HS-5 (cell line): ENCODE measurements around the gene C2orf76.
A peak's percentile ranks its signal among the peaks of the same experiment; 100 is the strongest.
"Not testable (repeated sequence)": the region's sequence is repeated elsewhere in the genome, so short reads cannot be mapped to it uniquely, and the experiment has no call there.

Experiments
- DNase-seq: peaks from one replicate; pipeline ENCODE4 v3.0.0-alpha.2; 2012; ENCODE audit warnings: low read depth

Gene C2orf76

GRCh38 chr2:119293900-119294299 is 72.7 kb downstream of the C2orf76 start:
- DNase-seq: no peak

DNA sequence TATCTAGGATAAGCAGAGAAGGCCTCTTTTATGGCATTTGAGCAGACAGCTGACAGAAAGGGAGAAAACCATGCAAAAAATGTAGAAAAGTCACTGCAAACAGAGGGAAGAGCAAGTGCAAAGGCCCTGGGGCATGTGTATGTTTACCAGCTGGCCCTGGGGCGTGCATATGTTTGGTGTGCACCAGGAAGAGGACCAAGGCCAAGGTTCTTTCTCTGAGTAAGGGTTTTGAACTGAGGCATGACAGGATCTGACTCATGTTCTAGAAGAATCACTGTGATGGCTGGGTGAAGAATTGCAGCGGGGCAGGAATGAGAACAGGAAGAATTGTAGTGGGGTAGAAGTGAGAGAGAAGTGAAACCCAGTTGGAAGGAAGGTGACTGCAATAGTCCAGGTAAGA is 73.4 kb downstream of the C2orf76 start:
- no peak for DNase-seq

GRCh38 chr2:119292226-119292625 is 74.4 kb downstream of the C2orf76 start:
- no peak for DNase-seq

- DNase-seq: no peak
These were observed 75.0 kb downstream of the C2orf76 start for GRCh38 chr2:119291588-119292167.

DNA sequence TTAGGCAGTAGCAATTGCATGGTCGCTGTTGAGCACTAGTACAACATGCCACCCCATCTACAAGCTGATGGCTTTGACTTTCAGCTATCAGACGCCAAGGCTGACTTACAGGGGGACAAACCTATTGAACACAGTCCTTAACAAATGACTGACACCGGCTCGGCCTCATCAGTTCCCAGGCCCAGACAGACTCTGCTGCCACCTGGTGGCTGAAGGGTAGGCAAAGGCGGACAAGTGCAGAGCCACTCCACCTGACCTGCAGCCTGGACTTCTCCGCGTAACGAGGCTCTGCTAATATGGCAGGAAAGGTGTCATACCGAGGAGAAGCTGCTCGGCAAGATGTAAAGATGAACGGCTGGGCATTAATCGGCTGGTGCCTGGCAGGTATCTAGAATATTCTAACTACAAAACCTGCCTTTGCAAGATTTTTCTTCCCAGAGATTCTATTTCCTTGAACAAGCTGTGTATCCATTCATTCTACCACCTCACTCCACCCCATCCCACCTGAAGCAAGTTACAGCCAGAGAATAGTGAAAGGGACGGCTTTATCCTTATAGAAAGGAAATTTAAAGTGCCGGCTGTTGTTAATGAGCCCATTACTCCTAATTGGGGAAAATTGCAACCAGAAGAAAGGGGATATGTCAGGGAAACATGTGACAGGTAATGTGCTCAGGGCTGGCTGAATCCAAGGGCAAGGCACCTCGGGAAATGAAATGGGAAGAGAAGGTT is 75.6 kb downstream of the C2orf76 start:
- DNase-seq: peak; percentile 13

DNA sequence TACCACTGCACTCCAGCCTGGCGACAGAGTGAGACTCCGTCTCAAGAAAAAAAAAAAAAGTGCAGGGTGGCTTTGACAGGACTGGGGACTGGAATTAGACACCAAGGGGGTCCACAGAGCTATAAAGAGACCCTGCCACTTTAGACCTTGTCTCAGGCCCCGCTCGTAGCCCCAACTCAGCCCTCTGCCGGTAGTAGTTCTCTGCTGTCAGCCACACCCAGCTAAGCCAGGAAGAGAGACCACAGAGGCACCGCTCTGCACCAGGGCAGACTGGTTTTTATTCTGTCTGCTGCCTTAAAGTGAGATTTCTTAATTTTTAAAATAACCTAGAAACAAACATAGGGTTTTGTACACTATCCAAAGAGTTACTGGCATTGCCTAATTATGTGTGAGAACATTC is 77.0 kb downstream of the C2orf76 start:
- no peak for DNase-seq

- no peak for DNase-seq
These were observed 77.5 kb downstream of the C2orf76 start for GRCh38 chr2:119289093-119289492.

GRCh38 chr2:119288576-119288975 is 78.1 kb downstream of the C2orf76 start:
- DNase-seq: no peak

DNA sequence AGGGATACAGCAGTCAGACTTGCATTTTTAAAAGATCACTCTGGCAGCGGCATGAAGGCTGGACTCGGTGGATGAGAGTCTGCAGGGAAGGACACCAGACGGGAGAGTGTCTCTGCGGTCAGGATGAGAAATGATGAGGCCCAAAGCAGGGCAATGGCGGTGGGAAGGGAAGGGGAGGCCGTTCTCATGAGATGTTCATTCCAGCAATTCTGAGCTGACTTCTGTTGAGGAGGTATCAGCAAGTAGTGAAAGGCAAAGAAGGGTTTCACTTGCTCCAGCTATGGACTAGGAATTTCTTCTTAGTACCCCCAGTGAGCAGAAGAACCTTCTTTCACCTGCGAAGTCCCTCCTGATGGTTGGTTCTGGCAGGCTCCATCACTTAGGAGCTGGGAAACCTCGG is 80.0 kb downstream of the C2orf76 start:
- DNase-seq: no peak

- peak; percentile 91 for DNase-seq
These were observed 82.7 kb downstream of the C2orf76 start for GRCh38 chr2:119283873-119284331.

- no peak for DNase-seq
These were observed 83.6 kb downstream of the C2orf76 start for GRCh38 chr2:119282996-119283511.

DNA sequence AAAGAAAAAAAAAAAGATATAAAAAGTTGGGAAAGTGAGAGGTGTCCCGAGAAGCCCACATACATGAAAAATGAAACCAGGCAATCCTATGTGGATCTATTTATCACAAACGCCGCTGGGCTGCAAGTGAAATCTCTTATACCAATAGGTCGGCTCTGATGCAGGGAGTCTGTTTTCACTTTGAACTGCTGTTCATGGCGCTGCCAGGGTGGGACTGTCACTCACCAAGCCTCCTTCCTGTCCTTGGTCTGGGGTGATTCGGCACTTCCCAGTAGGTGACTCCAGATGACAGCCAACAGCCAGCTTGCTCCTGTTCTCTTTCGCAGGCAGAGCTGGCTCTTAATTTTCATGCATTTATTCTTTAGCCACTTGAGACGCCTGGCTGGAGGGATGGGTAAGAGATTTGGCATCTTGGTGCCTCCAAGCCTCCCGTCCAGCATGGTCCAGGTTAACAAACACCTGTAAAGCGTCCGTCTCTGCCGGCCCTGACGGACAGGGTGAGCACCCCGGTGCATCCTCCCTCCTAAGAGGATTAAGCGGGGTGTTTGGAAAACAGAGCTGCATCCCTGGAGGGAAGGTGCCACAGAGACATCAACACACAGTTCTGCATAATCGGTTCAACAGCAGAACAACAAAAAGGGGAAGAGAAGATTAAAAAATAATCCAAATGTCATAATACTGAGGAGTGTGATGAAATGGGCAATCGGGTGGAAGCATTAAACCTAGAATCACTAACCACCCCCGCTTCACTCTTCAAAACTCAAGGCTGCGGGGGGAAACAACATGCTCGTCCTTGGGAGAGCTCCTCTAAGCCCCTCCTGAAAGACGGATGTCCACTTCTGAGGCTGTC is 84.3 kb downstream of the C2orf76 start:
- DNase-seq: no peak

- no peak for DNase-seq
These were observed 86.0 kb downstream of the C2orf76 start for GRCh38 chr2:119280680-119281079.

- no peak for DNase-seq
These were observed 87.0 kb downstream of the C2orf76 start for GRCh38 chr2:119279666-119280065.

DNA sequence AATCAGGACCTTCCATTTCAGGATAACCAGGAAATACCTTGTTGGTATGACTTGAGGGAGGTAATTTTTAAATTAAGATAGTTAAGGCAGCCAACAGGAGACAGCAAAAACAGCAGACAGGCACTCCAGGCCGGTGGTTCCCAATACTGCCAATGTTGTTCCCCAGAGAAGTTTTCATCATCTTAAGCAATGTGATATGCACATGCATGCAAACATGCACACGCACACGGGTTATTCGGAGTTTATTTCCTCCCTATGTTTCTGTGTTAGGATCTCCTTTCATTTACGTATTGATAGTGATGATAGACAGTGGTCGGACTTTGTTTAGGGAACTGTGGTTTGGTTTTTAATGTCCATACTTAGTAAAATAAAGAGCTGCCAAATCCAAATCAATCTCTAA is 87.7 kb downstream of the C2orf76 start:
- no peak for DNase-seq

DNA sequence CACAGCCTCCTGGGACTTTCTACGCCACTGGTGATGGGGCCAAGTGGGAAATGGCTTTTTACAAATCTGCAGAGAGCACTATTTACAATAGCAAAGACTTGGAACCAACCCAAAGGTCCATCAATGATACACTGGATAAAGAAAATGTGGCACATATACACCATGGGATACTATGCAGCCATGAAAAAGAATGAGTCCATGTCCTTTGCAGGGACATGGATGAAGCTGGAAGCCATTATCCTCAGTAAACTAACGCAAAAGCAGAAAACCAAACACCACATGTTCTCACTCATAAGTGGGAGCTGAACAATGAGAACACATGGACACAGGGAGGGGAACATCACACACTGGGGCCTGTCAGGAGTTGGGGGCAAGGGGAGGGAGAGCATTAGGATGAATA is 88.2 kb downstream of the C2orf76 start:
- DNase-seq: not testable (repeated sequence)

GRCh38 chr2:119276864-119277263 is 89.8 kb downstream of the C2orf76 start:
- no peak for DNase-seq

DNA sequence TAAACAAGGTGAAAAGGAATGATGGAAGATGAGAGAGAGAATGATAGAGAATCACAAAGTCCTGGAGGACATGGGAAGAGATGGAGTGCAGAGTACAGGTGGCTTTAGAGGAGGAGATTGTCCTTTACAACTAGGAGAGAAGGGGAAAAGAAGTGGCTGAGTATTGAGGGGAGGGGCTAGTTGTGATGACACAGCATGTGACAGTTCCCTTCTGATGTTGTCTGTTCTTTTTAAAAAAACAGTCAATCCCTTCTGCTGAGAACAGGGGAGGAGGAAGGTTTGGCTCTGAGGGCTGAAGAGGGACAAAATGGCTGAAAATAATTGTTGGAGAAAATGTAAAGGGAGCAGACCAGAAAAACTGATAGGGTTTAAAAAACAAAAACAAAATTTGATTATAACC is 99.0 kb downstream of the C2orf76 start:
- DNase-seq: no peak

DNA sequence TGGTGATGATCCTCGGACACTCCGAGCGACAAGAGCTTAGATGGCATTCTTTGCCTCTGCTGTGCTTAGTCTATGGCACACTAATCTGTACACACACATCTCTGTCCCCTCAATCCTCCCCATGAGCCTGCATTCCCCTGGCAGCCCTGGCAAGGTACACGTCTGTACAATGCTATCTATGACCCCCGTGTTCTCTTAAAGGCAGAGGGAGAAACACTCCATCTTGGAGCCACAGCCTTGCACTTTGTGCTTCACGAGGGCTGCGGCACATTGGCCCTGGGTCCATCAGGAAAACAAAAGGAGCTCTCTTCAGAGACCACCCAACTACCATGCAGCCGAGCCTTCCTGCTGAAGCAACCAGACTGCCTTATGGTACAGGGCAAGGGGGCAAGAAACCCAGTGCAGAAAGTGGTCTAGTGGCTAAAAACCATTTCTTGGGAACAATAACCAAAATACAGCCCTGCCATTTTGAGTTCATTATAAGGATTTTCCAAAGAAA is 100.5 kb downstream of the C2orf76 start:
- no peak for DNase-seq

DNA sequence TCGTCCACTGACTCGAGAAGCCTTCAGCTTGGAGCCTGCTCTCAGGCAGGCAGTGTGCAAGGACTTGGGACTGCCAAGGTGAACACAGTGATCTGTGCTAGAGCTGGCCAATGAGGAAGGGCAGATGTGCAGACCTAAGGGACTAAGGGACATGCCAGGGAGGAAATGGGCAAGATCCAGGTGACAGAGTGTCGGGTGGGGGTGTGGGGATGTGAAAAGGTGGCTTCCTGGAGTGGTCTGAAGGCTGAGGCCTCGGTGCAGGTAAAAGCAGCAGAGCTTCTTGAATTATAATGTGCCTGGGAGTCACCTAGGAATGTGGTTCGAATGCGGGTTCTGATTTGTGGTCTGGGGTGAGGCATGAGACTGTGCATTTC is 101.0 kb downstream of the C2orf76 start:
- no peak for DNase-seq

DNA sequence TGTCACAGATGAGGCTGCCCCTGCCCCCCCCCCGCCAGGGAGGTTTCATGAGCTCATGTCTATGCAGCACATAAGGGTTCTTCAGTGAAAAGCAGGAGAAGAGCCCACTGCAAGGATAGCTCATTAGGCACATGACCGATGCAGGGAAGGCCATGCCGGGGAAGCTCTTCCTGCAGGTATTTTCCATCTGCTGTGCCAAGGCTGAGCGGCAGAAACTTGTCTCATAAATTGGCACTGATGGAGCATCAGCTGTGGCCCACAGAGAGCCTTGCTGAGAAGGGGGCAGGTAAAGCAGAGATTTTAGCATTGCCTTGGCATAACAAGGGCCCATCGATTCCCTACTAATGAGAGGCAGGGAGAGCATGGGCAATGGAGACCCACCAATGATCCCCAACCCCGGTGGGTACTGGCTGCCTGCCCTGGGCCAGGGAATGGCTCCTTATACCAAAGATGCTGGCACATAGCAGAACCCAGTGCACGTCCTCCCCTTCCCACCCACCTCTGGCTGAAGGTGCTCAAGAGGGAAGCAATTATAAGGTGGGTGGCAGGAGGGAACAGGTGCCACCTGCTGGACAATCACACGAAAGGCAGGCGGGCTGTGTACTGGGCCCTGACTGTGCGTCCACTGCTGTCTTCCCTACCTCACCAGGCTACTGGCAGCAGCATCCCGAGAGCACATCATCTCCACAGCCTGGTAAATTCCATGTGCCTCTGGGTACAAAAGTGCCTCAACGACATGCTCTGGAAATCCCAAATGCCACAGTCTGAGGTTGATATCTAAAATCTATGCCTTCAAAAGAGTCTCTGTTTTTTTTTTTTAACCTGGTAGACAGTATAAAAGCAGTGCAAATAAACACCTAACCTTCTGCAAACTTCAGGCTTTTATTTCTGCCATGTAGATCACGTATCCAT is 101.6 kb downstream of the C2orf76 start:
- DNase-seq: no peak

DNA sequence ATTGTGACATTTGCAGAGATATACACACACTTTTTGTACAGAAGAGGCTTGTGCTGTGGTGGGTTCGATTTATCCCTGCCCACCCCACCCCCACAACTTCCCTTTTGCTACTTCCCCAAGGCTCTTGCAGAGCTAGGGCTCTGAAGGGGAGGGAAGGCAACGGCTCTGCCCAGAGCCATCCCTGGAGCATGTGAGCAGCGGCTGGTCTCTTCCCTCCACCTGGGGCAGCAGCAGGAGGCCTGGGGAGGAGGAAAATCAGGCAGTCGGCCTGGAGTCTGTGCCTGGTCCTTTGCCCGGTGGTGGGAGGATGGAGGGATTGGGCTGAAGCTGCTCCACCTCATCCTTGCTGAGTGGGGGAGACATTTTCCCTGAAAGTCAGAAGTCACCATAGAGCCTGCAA is 103.0 kb downstream of the C2orf76 start:
- DNase-seq: no peak
